Measurements from ENCODE around the gene METRN.
"Not testable (repeated sequence)": the region's sequence is repeated elsewhere in the genome, so short reads cannot be mapped to it uniquely, and the experiment has no call there.

METRN gene

DNA sequence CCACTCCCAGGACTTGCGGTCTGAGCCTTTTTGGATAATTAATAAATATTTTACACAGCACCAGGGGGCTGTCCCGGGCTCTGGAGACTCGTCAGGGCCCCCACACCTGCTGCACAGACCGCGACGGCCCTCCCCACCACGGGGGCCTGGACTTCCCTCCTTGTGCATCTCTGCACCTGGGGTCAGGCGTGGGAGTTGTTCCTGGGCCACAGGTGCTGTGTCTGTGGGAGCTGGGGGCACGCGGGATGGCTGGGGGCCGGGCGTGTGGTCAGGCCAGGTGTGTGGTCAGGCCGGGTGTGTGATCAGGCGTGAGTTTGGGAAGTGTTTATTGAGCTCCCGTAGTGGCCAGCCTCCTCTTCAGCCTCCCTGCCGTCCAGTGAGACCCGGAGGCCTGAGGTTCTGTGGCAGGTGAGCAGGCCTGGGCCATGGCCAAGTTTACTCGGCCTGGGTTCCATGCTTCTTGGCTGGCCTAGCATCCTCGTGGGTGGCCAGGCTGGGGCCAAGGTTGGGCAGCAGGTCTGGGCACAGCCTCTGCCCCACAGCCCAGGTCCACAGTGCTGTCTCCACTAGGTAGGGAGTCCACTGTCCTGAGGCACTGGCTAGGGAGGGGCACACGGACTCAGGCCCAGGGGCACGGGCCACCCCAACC is 36.6 kb upstream of the METRN start:
- no peak for DNase-seq

DNA sequence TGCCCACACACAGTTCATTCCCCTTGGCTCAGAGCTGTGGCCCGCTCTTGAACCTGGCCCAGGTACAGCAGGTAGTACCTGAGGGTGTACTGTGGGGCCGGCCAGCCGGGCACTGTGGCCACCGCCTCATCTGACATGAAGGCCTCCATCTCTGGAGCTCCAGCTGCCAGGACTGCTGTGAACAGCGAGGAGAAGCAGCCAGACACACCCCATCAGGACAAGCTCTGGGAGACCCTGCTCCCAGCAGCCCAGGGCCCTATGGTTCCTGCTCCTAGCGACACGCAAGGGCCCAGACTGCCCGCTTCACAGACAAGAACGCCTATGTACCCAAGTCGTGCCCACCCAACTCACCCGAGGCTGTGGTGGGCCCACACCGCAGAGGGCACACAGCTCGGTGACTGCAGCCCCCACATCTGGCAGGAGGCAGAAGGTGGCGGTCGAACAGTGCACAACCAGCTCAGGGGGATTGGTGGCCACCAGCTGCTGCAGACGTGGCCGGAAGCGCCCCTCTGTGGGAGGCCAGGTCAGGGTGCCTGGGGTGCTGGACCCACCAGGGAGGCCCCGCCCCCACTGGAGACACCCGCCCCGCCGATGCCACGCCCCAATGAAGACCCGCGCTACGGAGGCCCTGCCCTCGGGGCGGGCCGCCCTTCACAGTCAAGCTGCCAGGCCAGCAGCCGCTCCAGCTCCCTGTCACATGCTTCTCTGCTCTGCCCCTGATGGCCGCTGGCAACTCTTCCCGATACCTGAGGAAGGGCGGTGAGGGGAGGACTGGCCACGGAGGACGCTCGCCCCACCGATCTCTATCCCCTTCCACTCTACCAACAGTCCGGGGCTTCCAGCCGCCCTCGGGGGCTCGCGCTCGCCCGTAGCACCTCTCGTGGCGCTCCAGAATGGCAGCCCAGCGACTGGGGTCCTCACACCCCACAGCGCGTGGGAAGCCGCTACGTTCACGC is 35.8 kb upstream of the METRN start:
- peak; percentile 56 for DNase-seq

DNA sequence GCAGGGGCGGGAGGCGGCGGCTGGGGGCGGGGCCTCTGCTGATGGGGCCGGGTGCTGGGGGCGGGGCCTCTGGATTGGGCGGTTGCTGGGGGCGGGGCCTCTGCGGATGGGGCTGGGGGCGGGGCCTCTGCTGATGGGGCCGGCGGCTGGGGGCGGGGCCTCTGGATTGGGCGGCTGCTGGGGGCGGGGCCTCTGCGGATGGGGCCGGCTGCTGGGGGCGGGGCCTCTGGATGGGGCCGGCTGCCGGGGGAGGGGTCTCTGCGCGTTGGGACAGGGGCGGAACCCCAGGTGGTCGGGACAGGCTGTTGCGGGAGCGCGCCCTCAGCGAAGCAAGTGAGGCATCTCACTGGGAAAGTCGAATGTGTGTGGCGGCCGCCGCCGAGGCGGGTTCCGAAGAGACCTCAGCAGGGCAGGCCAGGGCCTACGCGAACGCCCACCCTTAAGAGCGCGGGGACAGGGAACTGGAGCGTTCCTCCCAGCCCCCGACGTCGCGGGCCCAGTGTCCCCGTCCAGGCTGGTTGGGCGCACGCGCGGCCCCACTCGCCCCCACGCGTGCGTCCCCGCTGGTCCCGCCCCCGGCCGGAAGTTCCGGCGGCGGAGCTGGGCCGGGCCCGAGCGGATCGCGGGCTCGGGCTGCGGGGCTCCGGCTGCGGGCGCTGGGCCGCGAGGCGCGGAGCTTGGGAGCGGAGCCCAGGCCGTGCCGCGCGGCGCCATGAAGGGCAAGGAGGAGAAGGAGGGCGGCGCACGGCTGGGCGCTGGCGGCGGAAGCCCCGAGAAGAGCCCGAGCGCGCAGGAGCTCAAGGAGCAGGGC is 34.9 kb upstream of the METRN start, which contains the start of gene STUB1:
Gene STUB1 (plus strand): TSS at position 597 of the 811 bp plus-strand sequence. CDS start 116 bp downstream, at position 713.
- peak; percentile 83 for DNase-seq

DNA sequence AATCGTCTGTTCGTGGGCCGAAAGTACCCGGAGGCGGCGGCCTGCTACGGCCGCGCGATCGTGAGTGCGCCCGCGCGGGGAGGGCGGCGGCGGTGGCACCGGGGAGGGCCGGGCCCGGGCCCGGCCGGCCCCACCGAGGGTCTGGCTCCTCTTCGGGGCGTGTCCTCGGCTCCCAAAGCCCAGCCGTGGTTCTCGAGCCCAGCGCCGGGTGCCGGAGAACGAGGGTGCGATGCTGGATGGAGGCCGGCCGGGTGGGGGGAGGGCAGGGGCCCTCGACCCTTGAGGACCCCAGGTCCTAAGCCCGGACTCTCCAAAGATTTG is 34.3 kb upstream of the METRN start:
- no peak for DNase-seq

DNA sequence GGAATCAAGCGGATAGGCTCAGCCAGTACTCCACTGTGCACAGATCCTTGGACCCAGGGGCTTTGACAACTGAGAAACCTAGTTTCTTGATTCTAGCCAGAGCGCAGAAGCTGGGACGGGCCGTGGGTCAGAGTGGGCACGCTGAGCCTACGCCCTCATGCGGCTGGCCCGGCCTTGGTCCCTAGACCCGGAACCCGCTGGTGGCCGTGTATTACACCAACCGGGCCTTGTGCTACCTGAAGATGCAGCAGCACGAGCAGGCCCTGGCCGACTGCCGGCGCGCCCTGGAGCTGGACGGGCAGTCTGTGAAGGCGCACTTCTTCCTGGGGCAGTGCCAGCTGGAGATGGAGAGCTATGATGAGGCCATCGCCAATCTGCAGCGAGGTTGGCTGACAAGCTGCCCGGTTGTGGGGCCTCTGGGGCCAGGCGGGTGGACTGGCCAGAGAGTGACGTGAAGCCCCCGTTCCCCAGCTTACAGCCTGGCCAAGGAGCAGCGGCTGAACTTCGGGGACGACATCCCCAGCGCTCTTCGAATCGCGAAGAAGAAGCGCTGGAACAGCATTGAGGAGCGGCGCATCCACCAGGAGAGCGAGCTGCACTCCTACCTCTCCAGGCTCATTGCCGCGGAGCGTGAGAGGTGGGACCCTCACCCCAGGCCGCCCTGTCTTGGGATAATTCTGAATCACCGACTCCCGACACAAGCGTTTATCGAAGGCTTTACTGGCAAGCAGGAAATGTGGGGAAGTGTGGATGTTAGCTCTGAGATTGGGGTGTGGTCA is 33.8 kb upstream of the METRN start:
- DNase-seq = no peak

DNA sequence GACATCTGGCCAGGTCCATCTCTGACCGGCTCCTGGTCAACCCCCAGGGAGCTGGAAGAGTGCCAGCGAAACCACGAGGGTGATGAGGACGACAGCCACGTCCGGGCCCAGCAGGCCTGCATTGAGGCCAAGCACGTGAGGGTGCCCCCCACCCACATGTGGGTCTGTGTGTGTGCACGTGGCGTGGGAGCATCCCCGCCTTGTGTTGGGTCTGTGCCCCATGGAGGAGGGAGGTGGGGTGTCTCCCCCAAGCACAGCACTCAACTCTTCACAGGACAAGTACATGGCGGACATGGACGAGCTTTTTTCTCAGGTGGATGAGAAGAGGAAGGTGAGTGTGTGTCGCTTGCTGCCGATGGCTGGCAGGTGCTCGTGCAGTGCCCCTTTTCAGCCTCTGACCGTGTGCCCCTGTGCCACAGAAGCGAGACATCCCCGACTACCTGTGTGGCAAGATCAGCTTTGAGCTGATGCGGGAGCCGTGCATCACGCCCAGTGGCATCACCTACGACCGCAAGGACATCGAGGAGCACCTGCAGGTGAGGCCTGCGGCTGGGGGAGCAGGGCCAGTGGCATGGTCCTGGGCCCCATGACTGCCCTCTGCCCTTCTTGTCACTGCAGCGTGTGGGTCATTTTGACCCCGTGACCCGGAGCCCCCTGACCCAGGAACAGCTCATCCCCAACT is 33.0 kb upstream of the METRN start:
- no peak for DNase-seq

DNA sequence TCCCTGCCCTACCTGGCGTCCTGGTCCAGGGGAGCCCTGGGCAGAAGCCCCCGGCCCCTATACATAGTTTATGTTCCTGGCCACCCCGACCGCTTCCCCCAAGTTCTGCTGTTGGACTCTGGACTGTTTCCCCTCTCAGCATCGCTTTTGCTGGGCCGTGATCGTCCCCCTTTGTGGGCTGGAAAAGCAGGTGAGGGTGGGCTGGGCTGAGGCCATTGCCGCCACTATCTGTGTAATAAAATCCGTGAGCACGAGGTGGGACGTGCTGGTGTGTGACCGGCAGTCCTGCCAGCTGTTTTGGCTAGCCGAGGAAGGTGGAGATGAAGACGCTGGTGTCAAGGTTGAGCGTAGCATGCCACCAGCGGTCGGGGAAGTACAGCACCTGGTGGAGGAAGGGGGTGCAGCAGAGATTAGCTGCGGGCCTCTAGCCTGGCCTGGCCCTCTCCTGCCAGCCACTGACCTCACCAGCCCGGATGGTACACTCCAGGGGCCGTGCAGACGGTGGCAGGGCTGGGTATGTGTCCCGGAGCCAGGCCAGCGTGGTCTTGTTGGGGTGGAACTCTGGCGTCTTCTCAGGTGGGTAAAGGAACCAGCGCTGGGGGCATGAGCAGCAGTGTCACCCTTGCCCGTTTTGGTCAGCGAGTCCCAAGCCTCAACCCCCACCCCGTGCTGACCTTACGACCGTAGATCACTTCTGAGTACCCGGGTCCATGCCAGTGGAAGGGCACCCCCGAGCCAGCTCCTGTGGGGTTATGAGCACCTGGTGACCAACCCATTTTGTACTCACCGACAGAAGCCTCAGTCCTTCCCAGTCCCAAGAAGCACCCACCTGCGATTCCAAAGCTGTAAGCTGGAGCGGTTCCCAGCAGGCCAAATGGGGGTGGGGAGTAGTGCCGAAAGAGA is 32.2 kb upstream of the METRN start:
- DNase-seq = no peak

DNA sequence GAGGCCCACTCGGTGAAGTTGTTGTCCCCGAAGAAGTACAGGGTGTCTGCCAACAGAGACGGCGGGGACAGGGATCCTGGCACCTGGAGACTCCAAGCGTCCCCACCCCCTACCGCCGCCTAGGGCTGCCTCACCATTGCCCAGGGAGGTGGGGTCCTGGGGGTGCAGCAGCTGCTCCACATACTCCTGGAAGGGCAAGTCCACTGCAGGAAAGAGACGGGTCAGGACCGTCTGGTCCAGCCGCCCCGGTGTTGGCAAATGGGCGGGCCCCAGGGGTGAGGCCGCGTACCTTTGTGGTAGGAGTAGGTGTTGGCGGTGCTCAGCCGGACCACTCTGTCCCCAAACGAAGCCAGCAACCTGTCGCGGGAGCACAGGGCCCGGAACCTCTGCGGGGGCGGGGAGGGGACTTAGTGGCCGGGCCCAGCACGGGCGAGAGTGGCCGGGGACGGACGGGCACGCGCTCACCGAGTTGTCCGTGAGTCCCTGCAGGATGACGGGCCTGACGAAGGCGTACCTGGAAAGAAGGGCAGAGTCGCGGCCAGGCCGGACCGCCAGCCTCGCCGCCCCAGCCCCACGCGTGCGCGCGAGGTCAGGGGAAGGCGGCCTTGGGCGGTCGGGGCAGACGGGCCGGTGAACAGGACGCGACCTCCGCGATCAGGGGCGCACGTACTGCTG is 31.4 kb upstream of the METRN start:
- DNase-seq = no peak

DNA sequence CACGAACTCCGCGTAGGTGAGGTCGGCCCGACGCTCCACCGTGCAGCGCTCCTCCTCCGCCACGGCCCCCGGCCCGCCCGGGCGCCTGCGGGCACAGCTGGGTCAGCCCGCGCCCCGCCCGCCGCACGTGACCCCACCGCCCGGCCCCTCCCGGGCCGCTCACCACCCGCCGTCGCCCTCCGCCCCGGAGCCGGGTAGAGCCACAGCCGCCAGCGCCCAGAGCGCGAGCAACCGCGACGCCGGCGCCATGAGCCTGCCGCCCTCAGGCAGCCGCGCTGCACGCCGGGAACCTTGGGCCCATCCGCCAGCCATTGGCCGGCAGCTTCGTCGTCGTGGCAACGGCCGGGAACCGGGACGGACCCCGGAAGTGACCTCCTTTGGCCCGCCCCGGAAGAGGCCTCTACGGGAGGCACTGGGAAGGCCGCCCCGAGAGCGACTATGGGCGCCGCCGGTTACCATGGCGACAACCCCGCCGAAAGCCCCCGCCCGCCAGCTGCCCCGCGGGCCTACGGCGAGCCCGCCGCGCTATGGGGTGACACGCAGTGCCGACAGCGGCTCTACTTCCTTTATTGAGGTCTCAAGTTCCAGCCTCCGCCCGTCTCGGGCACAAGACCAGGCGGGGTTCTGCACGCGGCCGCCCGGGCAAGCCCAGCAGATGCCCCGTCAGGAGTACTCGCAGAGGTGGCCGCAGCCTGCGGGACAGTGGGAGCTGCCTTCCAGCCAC is 30.7 kb upstream of the METRN start, which contains the start of gene JMJD8:
Gene JMJD8 (minus strand): TSS at position 264 of the 724 bp plus-strand sequence. CDS start 15 bp downstream, at position 249.
- DNase-seq = peak; percentile 98

DNA sequence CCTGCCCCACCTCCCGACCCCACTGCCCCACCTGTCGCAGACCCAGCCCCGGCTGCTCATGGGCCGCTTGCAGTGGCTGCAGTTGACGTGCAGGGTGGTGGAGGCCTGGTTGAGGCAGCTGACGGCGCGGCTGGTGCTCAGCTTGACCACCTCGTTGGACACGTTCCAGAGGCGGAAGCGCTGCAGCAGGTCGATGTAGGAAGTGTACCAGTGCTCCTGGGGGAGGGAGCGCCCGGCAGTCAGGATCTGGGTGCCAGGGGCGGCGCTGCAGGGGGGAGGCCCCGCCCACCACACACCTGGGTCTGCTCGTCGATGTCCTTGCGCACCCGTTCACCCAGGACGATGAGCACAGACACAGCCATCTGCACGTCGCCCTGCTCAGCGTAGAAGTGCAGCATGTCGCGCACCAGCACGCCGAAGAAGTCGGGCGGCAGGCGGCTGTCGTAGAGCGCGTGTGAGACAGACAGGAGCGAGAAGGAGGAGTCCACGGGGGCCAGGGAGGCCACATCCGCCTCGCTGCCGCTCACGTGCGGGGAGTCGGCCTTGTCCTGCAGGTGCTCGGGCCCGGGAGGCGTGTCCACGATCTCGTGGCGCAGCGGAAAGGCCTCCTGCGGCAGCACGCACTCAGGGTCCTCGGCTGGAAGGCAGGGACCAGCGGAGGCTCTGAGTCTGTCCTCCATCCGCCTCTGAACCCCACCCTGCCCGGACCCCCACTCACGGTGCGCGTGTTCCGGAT is 29.8 kb upstream of the METRN start:
- no peak for DNase-seq

DNA sequence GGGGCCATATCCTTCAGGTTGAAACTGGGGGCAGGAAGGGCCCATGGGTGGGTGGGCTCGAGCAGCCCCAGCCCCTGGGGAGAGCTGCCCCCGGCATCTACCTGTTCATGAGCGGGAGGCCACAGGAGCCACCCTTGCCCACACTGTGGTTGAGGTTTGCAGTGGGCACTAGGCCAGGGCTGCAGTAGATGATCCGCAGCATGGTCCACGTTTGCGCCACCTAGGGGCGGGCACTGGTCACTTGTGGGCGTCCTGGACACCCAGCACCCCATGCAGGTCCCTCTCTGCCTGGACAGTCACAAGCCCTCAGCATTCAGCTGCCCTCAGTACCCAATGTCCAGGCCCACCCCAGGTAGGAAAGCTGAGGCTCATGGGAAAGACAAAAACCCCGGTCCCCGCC is 29.0 kb upstream of the METRN start:
- DNase-seq = no peak

DNA sequence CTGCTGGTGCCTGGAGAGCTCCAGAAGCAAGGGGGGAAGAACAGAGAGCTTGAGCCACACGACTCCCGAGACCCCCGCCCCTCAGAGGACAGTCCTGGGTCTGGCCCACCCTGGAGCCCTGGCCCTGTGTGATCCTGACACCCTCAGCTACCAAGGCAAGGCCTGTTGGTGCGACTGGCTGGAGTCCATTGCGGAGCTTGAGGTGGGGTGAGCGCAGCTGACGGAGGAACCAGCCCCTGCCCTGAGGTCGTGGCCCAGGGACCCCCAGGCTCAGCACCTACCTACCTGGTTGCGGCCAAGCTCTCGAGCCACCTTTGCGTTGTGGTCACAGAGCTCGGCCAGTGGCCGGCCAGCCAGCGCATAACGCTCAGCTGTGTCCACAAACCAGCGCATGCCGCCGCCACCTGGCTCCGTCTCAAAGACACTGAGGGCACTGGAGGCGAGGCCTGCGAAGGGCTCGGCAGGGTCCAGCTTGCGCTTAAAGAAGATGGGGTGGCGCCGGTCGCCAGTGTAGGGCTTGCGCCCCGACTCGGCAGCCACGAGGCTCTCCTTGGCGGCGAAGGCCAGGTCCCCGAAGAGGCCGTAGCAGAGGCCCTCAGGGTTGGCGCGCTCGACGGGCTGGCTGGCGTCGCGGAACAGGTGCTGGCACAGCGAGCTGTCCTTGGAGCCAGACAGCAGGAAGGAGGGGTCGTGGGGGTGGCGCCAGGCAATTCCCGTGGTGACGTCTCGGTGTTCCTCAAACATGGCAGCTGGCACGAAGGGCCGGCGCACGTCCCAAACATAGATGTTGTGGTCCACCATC is 28.3 kb upstream of the METRN start:
- DNase-seq = no peak

DNA sequence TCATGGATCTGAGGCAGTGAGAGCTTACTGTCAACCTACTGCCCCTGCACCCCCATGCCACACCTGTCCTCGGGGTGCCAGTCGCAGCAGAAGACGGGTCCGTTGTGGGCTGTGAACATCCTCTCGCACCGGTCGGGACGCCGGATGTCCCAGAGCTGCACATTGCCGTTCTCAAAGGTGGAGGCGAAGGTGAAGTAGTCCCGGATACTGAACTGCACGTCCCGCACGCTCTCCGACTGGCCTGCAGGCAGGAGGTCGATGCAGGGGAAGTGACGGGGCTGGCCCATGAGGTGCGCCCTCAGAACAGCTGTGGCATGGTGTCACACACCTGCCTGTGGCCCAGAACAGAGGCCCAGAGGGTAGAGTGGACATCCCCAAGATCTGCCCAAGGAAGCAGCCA is 27.4 kb upstream of the METRN start:
- DNase-seq = no peak

DNA sequence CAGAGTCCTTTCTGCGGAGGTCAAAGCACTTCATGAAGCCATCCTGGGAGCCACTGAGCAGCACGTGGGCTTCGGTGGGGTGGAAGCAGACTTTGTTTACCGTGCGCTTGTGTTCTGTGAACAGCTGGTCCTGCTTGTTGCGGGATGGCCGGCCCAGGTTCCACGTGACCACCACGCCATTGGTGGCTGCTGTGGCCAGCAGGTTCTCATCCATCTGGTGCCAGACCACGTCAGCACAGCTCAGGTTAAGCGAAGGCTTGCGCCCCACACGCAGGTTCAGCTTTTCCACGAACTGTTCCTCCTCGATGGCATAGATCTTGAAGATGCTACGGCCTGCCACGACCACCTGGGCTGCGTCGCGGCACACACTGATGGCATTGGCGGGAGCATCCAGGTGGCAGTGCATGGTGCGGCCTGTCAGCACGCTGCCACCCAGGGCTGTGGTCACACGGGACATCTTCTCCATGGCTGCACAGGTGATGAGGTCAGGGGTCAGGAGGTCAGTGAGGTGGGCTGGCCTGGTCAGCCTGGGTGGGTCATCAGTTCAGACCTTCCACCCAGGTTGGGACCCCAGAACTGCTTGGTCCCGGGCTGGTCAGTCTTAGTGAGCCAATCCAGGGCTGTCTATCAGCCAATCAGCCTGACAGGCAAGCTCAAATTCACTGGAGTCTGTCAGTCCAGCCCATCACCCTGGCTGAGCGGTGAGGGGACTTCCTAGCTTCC is 25.6 kb upstream of the METRN start:
- no peak for DNase-seq

DNA sequence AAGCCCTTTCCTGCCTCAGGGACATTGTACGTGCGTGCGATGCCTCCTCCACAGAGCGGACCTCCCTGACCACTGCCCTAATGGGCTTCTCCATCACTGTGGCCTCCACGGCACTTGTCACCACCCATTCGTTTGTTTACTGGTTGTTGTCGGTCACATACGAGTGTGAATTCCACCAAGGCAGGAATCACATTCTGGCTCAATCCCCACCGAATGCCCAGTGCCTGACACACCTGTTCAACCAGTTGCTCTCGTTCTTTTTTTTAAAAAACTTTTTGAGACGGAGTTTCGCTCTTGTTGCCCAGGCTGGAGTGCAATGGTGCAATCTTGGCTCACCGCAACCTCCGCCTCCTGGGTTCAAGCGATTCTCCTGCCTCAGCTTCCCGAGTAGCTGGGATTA is 23.7 kb upstream of the METRN start:
- DNase-seq = not testable (repeated sequence)

DNA sequence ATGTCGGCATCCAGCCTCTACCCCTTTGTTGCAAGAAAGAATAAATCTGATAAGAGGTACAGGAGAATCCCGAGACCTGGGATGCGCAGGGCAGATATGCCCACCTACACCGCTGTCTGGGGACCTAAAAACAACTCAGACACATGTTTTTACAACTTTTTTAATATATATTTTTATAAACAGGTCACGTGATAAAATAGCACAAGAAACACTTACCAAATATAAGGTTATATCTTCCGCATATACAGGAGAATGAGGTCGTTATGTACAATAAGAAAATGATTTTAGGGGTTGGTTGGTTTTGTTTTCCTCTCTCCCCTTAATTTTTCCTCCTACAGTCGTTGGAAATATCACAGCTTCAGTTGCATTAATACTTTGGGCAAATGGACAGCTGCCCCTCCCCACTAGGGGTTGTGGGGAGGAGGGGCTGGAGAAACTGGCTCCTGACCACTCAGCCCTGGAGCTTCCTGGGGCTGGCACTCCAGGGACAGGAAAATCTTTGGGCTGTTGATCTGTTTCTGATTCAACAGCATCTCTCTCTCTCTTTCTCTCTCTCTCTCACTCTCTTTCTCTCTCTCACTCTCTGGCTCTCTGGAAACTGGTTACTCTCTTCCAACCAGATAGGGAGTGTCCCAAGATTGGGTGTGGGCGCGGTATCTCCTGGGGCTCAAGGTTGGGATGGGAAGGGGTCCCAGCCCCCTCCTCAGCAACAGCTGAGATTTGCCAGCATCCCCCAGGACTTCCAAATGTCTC is 22.4 kb upstream of the METRN start:
- no peak for DNase-seq

Data from CD4-positive, alpha-beta T cell treated with Interferon gamma for 1 hour (primary cell).